ES-I3 (cell line): ENCODE data around the gene METRN.

Experiments used
- H3K36me3 ChIP-seq: 2 replicates; pipeline ENCODE4 v1.6.1; 2013; ENCODE audit warnings: mild to moderate bottlenecking, low read length, control low read depth, moderate library complexity; ENCODE audit not compliant: insufficient read depth
- H3K4me1 ChIP-seq: 2 replicates; pipeline ENCODE4 v1.6.1; 2013; ENCODE audit warnings: mild to moderate bottlenecking, control low read depth, low read length; ENCODE audit not compliant: insufficient read depth
- H3K9ac ChIP-seq: 2 replicates; pipeline ENCODE4 v1.6.1; 2013; ENCODE audit warnings: low read depth, mild to moderate bottlenecking, low read length, moderate library complexity
- H3K9me3 ChIP-seq: 2 replicates; pipeline ENCODE4 v1.6.1; 2013; ENCODE audit warnings: mild to moderate bottlenecking, low read length, moderate library complexity; ENCODE audit not compliant: control insufficient read depth, insufficient read depth

METRN gene

GRCh38 chr16:693766-694165 is 21.2 kb upstream of the METRN start:
- peak overlapping the region; percentile 41; the same call in 1 of the 2 replicates for H3K9ac ChIP-seq
- H3K4me1 ChIP-seq = no peaks in the 10 kb centered on the region
- no peaks in the 10 kb centered on the region for H3K36me3 ChIP-seq
- no peaks in the 10 kb centered on the region for H3K9me3 ChIP-seq

DNA sequence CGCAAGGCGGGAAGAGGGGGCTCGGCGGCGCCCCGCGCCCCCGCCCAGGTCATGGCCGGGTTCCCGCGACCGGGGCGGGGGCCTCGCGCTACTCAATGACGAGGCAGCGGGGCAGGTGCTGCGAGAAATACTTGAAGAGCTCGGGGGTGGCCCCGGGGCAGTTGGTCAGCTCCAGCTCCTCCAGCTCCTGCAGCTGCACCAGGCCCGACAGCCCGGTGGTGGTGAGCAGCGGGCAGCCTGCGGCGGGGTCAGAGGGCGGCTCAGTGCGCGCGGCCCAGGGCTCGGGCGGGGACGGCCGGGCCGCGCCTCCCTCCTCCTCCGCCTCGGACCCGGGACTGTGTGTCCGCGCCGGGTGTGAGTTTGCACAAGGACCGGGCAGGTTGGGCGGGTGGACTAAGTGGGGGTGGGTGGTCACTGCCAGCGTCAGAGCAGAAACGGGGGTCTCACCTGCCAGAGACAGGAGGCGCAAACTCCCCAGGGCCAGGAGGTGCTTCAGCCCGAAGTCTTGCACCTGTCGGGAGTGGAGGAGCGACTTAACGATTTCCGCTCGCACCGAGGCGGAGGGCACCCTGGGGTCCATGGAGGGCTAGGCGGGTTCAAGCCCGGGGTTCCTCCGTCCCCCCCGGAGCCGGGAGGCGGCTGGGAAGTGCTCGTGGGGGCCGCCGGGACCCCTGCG is 20.6 kb upstream of the METRN start:
- Histone ChIP-seq H3K36me3 (no peaks in the 10 kb centered on the region), H3K9me3 (no peaks in the 10 kb centered on the region), H3K9ac (peak overlapping the region; percentile 41), H3K4me1 (no peaks in the 10 kb centered on the region)

- no peaks in the 10 kb centered on the region for H3K4me1 ChIP-seq
- H3K9ac ChIP-seq = peak overlapping the region; percentile 45; the same call in 1 of the 2 replicates
- H3K36me3 ChIP-seq = no peaks in the 10 kb centered on the region
- H3K9me3 ChIP-seq = no peaks in the 10 kb centered on the region
Measured at GRCh38 chr16:694863-695354, 20.0 kb upstream of the METRN start.

GRCh38 chr16:695355-696089 is 19.4 kb upstream of the METRN start:
- H3K4me1 ChIP-seq = no peaks in the 10 kb centered on the region
- H3K9ac ChIP-seq = peak overlapping the region; percentile 51
- H3K36me3 ChIP-seq = no peaks in the 10 kb centered on the region
- H3K9me3 ChIP-seq = no peaks in the 10 kb centered on the region

DNA sequence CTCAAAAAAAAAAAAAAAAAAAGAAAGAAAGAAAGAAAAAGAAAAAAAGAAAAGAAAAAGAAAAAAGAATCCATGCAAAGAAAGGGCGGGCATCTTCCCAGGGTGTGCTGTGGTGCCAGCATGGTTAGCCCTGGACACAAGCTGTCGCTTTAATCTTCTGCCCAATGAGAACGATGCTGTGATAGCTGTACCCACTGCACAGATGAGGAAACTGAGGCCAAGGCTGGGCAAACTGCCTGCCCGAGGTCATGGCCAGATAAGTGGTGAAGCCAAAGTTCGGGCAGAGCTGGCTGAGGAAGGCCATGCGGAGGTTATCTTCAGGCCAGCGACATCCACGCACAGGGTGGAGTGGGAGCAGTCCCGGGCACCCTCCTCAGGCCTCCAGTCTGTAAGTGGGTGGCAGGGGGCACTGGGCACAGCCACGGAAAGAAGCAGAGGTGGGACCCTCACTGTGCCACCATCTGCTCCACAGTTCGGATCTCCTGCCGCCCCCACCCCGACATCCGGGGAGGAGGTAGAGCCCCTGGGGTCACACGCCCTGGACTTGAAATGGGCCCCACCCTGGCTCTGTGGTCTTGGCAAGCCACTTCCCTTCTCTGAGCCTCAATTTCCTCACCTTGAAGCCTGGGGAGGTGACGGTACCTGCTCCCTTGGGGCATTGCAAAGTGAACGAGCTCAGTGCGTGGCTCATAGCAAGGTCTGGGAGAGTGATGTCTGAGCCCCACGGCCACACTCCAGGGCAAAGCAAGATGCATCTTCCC is 15.8 kb upstream of the METRN start:
- Histone ChIP-seq H3K4me1 (no peaks in the 10 kb centered on the region; the same call in 1 of the 2 replicates), H3K9ac (no peak overlapping the region)

DNA sequence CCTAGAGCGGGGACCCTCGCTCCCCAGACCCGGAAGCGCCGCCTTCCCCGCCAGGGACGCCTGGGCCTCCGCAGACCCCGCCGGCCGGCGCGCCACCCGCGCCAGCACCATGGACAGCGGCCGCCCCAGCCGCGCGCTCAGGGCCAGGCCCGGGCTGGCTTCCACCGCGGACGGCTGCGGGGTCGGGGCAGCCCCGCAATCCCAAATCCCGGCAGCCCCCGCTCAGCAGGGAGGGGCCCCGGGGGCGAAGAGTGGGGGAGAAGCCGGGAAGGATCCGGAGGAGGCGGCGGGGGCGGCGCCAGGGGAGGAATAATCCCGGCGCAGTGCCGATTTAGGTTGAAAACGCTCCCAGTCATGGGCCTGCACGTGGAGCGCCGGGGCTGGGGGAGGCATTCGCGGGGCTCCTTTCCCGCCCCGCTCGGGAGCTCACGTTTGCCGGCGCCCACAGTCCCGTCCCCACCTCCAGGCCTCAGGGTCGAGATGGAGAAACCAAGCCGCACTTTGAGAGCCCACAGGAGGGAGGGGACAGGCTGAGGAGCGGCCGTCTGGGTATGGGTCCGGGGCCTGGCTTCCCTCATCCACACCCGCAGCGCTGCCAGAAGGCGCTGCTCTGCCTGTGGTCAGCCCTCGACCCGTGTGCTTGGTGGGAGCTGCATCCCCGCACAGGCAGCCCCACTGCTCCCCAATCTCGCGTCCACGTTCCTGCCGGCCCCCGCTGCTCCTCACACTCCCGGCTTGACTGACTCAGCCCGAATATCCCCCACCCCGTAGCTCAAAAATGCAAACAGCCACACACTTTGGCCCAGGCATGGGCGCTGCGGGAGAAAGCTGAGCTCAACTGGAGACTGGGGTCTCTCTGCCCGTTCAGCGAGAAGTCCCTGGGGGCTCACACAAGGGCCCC is 14.0 kb upstream of the METRN start:
- Histone ChIP-seq H3K4me1 (no peaks in the 10 kb centered on the region; the same call in 1 of the 2 replicates), H3K9me3 (no peaks in the 10 kb centered on the region), H3K9ac (no peak overlapping the region; the same call in 1 of the 2 replicates), H3K36me3 (no peaks in the 10 kb centered on the region)

More for the DNA sequence above, 15.8 kb upstream of the METRN start:
- H3K36me3 ChIP-seq = no peaks in the 10 kb centered on the region
- H3K9me3 ChIP-seq = no peaks in the 10 kb centered on the region

GRCh38 chr16:702341-702740 is 12.6 kb upstream of the METRN start:
- no peaks in the 10 kb centered on the region; the same call in 1 of the 2 replicates for H3K4me1 ChIP-seq
- H3K9me3 ChIP-seq = no peaks in the 10 kb centered on the region
- H3K9ac ChIP-seq = no peak overlapping the region

GRCh38 chr16:703406-703805 is 11.5 kb upstream of the METRN start:
- Histone ChIP-seq H3K9ac (no peak overlapping the region), H3K36me3 (no peaks in the 10 kb centered on the region), H3K9me3 (no peaks in the 10 kb centered on the region), H3K4me1 (no peaks in the 10 kb centered on the region; the same call in 1 of the 2 replicates)

More at GRCh38 chr16:702341-702740, 12.6 kb upstream of the METRN start:
- H3K36me3 ChIP-seq = no peaks in the 10 kb centered on the region

GRCh38 chr16:704047-704446 is 10.9 kb upstream of the METRN start:
- Histone ChIP-seq H3K9ac (no peak overlapping the region), H3K4me1 (no peaks in the 10 kb centered on the region; the same call in 1 of the 2 replicates), H3K36me3 (no peaks in the 10 kb centered on the region), H3K9me3 (no peaks in the 10 kb centered on the region)

- Histone ChIP-seq H3K4me1 (peaks cover under 1% of the 10 kb centered on the region; the same call in 1 of the 2 replicates), H3K9ac (peak overlapping the region; percentile 30), H3K9me3 (no peaks in the 10 kb centered on the region), H3K36me3 (no peaks in the 10 kb centered on the region)
Measured at GRCh38 chr16:704552-705380, 10.2 kb upstream of the METRN start.

GRCh38 chr16:705431-706188 is 9.3 kb upstream of the METRN start, which contains the start of gene FBXL16:
FBXL16 (minus strand) TSS chr16:705801; CDS start chr16:697405, 8,396 bp downstream.
- H3K4me1 ChIP-seq = peaks cover 4% of the 10 kb centered on the region; the same call in 1 of the 2 replicates
- H3K36me3 ChIP-seq = no peaks in the 10 kb centered on the region
- peak within 1 kb of the TSS; percentile 71 for H3K9ac ChIP-seq
- no peaks in the 10 kb centered on the region for H3K9me3 ChIP-seq
